GM19035 (cell line): ENCODE data around the gene TMEM144.

Experiments used
- ATAC-seq: cut with Tn5 transposase; IDR thresholded peaks from one replicate; pipeline ENCODE4 v1.9.1; 2021; ENCODE audit not compliant: unreplicated experiment

TMEM144 gene

GRCh38 chr4:158209825-158210807, at the start of gene TMEM144:
Gene TMEM144, plus strand, starts transcription at chr4:158210486. Its CDS starts 2,182 bp downstream, at chr4:158212668.
- ATAC-seq = peak; percentile 87

DNA sequence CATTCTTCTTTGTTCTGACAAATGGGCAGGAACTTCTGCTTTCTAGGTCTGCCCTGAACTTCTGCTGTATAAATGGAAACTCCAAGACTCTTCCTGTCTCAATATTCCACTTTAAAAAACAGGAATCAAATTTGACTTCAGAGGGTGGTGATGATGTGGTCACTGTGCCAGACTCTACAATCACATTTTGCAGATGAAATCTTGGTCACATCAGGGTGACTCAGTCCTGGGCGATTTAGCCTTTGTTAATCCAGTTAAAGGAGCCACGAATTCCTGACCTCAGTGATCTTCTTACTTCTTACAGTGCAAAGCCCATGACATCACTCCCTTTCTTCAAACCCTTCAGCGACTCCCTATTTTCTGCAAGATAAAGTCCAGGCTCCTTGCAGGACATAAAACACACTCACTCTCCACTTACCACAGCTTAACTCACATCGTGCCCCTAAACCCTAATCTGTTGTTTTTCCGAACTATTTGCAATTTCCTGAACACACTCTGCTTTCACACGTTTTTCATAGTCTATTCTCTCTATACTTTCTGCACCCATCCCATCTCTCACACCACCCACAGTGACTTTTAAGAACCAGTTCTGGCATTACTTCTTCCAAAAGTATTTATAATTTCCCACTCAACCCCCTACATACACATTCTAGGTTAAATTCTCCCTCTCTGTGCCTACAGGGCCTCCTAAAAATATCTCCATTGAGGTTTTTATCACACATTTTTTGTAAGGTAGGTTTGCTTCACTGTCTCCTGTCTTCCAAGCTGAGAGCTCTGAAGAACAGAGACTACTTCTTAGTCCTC, 48.5 kb upstream of the TMEM144 start:
- no peak for ATAC-seq

GRCh38 chr4:158162631-158163030, 47.7 kb upstream of the TMEM144 start:
- no peak for ATAC-seq

DNA sequence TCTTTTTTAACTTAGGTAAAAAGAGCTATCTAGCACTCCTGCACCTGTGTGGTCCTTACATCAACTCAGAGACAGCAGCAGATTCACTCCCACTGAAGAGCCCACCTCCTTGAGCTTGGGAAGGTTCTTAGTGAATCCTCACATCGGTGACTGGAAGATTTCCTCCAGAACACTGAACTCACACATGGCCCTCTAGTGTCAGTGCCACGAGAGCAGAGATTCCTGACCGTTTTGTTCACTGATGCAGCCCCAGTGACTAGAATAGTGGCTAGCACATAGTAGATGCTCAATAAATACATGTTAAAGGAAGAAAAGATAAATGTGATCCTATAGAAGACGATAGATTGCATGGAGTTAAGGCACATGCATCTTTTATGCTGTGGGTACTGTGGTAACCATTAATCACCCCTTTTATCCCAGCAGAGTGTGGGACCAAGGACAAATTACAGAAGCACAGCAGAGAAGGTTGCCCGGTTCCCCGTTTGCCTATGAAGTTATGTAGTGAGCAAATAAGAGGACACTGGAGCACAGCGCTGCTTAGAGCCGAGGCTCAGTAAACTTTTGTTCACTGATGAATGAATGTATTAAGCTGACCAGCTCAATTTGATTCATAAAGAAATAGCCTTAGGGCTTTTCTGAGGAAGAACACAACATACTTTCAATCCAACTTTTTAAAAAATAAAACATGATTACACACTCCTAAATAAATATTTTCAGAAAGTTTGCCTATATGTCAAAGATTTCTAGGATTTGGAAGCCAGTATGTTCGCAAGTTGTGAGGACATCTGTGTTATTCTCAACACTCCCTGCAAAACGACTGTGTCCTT, 46.1 kb upstream of the TMEM144 start:
- no peak for ATAC-seq

DNA sequence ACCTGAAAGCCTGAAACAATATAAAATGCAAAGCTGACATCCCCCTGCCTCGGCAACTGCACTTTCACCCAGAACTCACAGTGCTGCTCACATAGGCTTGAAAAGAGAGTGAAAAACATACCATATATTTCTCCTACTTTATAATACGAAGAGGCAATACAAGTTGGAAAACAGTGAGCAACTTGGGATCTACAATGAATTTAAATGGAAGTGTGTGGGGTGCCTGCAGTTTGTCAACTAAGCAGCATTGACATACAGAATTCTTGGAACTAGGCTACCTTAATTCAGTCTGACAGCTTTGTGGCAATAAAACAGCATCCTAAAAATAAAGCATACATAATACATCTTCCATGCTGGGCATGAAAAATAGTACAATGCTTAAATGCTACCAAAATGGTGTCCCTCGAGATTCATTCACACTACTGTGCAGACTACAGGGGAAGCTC, 45.5 kb upstream of the TMEM144 start:
- ATAC-seq = no peak

- ATAC-seq = no peak
Observed at GRCh38 chr4:158166701-158167100, 43.6 kb upstream of the TMEM144 start.

GRCh38 chr4:158168606-158169005, 41.7 kb upstream of the TMEM144 start:
- ATAC-seq = no peak

DNA sequence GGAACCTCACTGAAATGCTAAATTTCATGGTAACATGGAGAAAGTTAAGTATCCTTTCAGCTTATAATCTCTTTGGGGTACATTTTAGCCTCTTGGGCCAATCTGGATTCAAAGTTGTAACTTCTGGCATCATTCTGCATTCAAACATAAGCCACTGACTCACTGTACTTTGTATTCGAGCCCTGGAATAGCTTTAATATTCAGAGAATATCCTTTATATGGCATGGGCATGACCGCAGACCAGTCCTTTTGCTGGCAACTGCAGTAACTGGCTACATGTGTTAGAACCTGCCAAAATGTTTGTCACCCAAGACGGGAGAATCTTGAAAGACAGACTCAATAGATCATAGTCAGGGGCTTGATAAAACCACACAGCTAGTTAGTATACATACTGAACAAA, 40.8 kb upstream of the TMEM144 start:
- no peak for ATAC-seq

GRCh38 chr4:158169931-158170690, 40.2 kb upstream of the TMEM144 start:
- ATAC-seq = no peak

- ATAC-seq = no peak
Observed at GRCh38 chr4:158170691-158171561, 39.4 kb upstream of the TMEM144 start.

GRCh38 chr4:158172261-158173258, 37.7 kb upstream of the TMEM144 start, which contains the start of gene GASK1B:
Gene GASK1B, minus strand, starts transcription at chr4:158173025. Its CDS starts 1,650 bp downstream, at chr4:158171375.
- ATAC-seq = no peak

GRCh38 chr4:158176108-158176507, 34.2 kb upstream of the TMEM144 start:
- no peak for ATAC-seq

GRCh38 chr4:158176776-158177175, 33.5 kb upstream of the TMEM144 start:
- ATAC-seq = no peak

DNA sequence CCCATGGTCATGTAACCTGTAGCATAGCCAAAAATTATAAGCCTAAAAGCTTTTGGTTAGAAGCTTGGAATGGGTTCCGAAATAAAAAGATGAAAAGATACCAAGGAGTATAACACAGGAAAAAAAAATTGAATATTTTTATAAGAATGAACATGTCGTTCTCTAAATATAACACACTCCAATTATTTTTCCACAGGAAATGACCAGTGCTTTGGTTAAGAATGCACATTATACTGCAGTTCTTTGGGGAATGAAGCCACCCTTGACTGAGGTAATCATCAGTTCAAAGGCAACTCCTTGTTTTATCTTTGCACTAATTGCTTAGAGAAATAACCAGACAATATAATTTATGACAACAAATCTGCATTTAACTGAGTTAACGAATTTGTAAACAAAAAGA, 30.8 kb upstream of the TMEM144 start:
- no peak for ATAC-seq

DNA sequence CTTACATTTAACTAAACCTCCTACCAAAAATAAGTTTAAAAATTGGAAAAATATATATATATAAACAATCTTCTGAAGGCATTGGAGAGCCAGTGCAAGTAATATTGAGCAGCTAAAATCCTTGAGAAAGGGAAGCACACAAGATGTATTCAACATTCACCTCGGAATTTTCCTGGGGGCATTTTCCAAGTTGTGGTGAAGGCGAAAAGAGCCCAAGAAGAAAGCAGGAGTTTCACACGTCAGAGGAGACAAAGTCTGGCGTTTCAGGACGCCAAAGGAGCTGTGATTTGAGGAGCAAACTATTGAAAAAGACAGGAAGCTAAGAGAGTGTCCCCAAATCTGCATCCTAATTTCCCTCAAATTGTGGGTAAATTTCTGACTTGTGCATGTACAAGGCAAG, 28.4 kb upstream of the TMEM144 start:
- ATAC-seq = no peak

- no peak for ATAC-seq
Observed at GRCh38 chr4:158182736-158183135, 27.6 kb upstream of the TMEM144 start.

- no peak for ATAC-seq
Observed at GRCh38 chr4:158186815-158187214, 23.5 kb upstream of the TMEM144 start.

GRCh38 chr4:158189422-158189821, 20.9 kb upstream of the TMEM144 start:
- no peak for ATAC-seq
